HTERT RPE-1 (cell line): Measurements from ENCODE around the gene AMPH.

Experiments
- in situ Hi-C: fragments of 300-500 bp; cut with MboI; formaldehyde crosslinking; loops from 4 replicates; pipeline ENCODE4 v1.14.3; 2020; ENCODE audit warnings: low sequenced_read_pairs

Gene AMPH

GRCh38 chr7:38630720-38631673 is at the start of gene AMPH:
Gene AMPH, minus strand, starts transcription at chr7:38631373. Its CDS starts 22 bp downstream, at chr7:38631351.
- in situ Hi-C loops = no loop called here

- in situ Hi-C loops = no loop called here
These were observed 48.2 kb upstream of the AMPH start for GRCh38 chr7:38679419-38679818.

- in situ Hi-C loops = no loop called here
These were observed 47.5 kb upstream of the AMPH start for GRCh38 chr7:38678698-38679054.

- in situ Hi-C loops = no loop called here
These were observed 47.0 kb upstream of the AMPH start for GRCh38 chr7:38677981-38678697.

GRCh38 chr7:38675494-38676106 is 44.4 kb upstream of the AMPH start:
- in situ Hi-C loops = no loop called here

- in situ Hi-C loops = no loop called here
These were observed 43.3 kb upstream of the AMPH start for GRCh38 chr7:38674513-38674912.

- in situ Hi-C loops = no loop called here
These were observed 42.6 kb upstream of the AMPH start for GRCh38 chr7:38673795-38674194.

GRCh38 chr7:38671911-38672905 is 41.0 kb upstream of the AMPH start:
- in situ Hi-C loops = no loop called here

GRCh38 chr7:38669965-38670520 is 38.9 kb upstream of the AMPH start:
- in situ Hi-C loops = no loop called here

- in situ Hi-C loops = no loop called here
These were observed 33.8 kb upstream of the AMPH start for GRCh38 chr7:38664972-38665371.

GRCh38 chr7:38660427-38661099 is 29.4 kb upstream of the AMPH start:
- in situ Hi-C loops = no loop called here

- in situ Hi-C loops = no loop called here
These were observed 28.8 kb upstream of the AMPH start for GRCh38 chr7:38659931-38660330.

- in situ Hi-C loops = no loop called here
These were observed 27.7 kb upstream of the AMPH start for GRCh38 chr7:38658921-38659320.

GRCh38 chr7:38656968-38657367 is 25.8 kb upstream of the AMPH start:
- in situ Hi-C loops = no loop called here

- in situ Hi-C loops = no loop called here
These were observed 24.9 kb upstream of the AMPH start for GRCh38 chr7:38655833-38656774.

GRCh38 chr7:38637957-38638356 is 6.8 kb upstream of the AMPH start:
- in situ Hi-C loops = no loop called here

GRCh38 chr7:38632411-38632810 is 1.2 kb upstream of the AMPH start:
- in situ Hi-C loops = no loop called here
